Lung (tissue), 12 donors: ENCODE measurements around the gene UBN2. TPM values are rescaled to one million over a fixed set of nuclear protein-coding genes. Genes with fewer than 3 reads are reported as not detected.

Experiments
- ATAC-seq: fragments of 200-7000 bp; cut with Tn5 transposase; one replicate; pipeline ENCODE4 v1.9.1; 2020; ENCODE audit warnings: moderate number of reproducible peaks; ENCODE audit not compliant: insufficient read depth, low FRiP score
- DNase-seq, 3 donors: peaks; one replicate each; pipeline ENCODE4 v3.0.0-alpha.2; 2013 to 2017
- H3K27ac ChIP-seq, 2 donors: one replicate each; pipeline ENCODE4 v1.5.1; 2013; ENCODE audit warnings: mild to moderate bottlenecking in 2 of 2, moderate library complexity in 2 of 2, control low read depth in 1 of 2, inconsistent platforms in 1 of 2, low read depth in 1 of 2, low read length in 1 of 2
- H3K27me3 ChIP-seq, 3 donors: one replicate each; pipeline ENCODE4 v1.5.1; 2013; ENCODE audit warnings: low read length in 2 of 3; ENCODE audit not compliant: control insufficient read depth in 3 of 3, insufficient read depth in 3 of 3
- H3K36me3 ChIP-seq, 4 donors: one replicate each; pipeline ENCODE4 v1.5.1; 2013; ENCODE audit warnings: low read length in 4 of 4, mild to moderate bottlenecking in 1 of 4, moderate library complexity in 1 of 4; ENCODE audit not compliant: control insufficient read depth in 4 of 4, insufficient read depth in 4 of 4
- H3K4me1 ChIP-seq, 5 donors: one replicate each; pipeline ENCODE4 v1.5.1; 2013; ENCODE audit warnings: low read length in 5 of 5, mild to moderate bottlenecking in 2 of 5, moderate library complexity in 1 of 5; ENCODE audit not compliant: control insufficient read depth in 5 of 5, insufficient read depth in 5 of 5
- H3K4me3 ChIP-seq: one replicate; pipeline ENCODE4 v1.5.1; 2013; ENCODE audit warnings: mild to moderate bottlenecking, control low read depth, moderate library complexity
- H3K9ac ChIP-seq, 2 donors: one replicate each; pipeline ENCODE4 v1.5.1; 2013; ENCODE audit warnings: low read length in 2 of 2, control low read depth in 1 of 2; ENCODE audit not compliant: insufficient read depth in 1 of 2
- H3K9me3 ChIP-seq, 4 donors: one replicate each; pipeline ENCODE4 v1.5.1; 2013; ENCODE audit warnings: low read length in 3 of 4, mild to moderate bottlenecking in 1 of 4, moderate library complexity in 1 of 4; ENCODE audit not compliant: control insufficient read depth in 4 of 4, insufficient read depth in 3 of 4
- CTCF ChIP-seq: IDR thresholded peaks from 2 replicates; pipeline ENCODE4 v1.5.1; 2012; ENCODE audit warnings: mild to moderate bottlenecking; ENCODE audit errors: control extremely low read depth, extremely low read depth
- WGBS, 2 donors: extraction: QIAGEN DNeasy Blood & Tissue Kit; methylation state at CpG; one replicate each; pipeline ENCODE4 v1.1.7; 2013; 5-methylcytosine and 5-hydroxymethylcytosine counted together
- polyA plus RNA-seq, 2 donors: library from polyadenylated mRNA; stranded (reverse); fragments of 200-250 nt; gene quantifications; one replicate each; pipeline ENCODE4 v1.2.1, GENCODE V29; 2013
- total RNA-seq, 2 donors: library from RNA; depleted of rRNA in 1 of 2; stranded (reverse); fragments of >200 nt in 1 of 2; gene quantifications; one replicate each; pipeline ENCODE4 v1.2.1, GENCODE V29; 2014 to 2021
- donor health status: control.
- donor health status: control.
- donor health status: Bipolar disorder and iron deficiency.
- donor health status: healthy.
- donor health status: DM: yes; HTN: yes; CAD: no.

The UBN2 gene
- total and polyA plus RNA-seq, 4 donors, result 1.7 to 29.8 (median 9.2) TPM

DNA sequence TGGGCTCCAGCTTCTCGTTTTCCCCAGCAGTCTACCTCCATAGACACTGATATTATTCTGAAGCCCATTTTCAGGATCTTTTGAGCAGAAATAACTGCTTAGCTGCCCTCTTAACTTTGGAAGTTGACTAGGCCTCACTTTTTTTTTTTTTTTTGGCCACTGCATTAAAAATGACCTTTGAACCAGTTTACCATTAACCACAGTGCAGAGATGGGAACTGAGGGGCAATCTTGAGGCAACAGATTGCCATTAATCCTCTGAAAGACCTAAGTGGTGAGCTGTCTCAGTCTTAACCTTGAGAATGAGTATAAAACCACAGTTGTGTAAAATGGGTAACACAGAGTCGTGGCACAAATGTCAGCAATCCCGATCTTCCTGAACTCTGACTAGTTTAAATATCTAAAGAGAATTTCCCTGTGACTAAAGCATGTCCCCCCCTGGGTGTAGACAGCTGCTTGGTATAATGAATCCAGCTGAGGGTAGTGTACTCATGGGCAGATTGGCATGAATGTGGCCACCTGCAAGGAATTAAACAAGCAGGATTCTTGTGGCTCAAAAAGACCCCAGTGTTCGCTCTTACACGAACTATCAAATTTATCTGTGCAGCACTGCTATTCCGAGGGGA lies 64.0 kb downstream of the UBN2 start:
- H3K36me3 ChIP-seq, result peaks cover 0 to 28% (median 6%) of the 10 kb centered on the region in 4 donors
- 94 to 96% methylated on average over 6 of the region's 6 CpGs for WGBS, 2 donors
- TF ChIP-seq CTCF, result no peak

DNA sequence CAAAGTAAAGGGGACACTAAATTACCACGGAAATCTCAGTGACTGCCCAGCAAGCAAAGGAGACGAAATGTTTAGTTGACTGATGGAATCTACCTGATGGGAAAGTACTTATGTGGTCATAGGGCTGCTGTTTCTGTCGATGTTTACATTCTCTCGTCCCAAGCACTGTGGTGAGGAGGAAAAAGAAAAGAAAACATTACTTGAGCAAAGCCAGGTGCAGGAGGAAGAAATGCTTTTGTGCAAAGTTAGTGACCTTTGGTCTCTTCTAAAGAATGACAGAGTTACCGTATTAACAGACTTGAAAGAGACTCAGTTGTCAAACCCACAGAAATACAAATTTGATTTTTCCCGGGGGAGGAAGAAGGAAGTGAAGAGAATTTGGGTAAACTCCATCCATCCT lies 66.8 kb downstream of the UBN2 start:
- Histone ChIP-seq H3K4me3 (no peak overlapping the region), H3K9me3 (no peaks in the 10 kb centered on the region), H3K4me1 (peaks cover 0 to 5% (median 0%) of the 10 kb centered on the region in 5 donors), H3K9ac (no peak overlapping the region), H3K36me3 (peaks cover 0 to 33% (median 6%) of the 10 kb centered on the region in 4 donors), H3K27me3 (no peaks in the 10 kb centered on the region), H3K27ac (no peak overlapping the region)
- ATAC-seq (no peak), DNase-seq (peak in 1 of 3 donors; percentile 31)
- 61 to 79% methylated on average over 6 of the region's 6 CpGs for WGBS, 2 donors
- no peak for TF ChIP-seq CTCF

More for the DNA sequence above, 64.0 kb downstream of the UBN2 start:
- Histone ChIP-seq H3K27me3 (no peaks in the 10 kb centered on the region), H3K9me3 (no peaks in the 10 kb centered on the region), H3K27ac (no peak overlapping the region), H3K9ac (no peak overlapping the region), H3K4me3 (no peak overlapping the region), H3K4me1 (peaks cover 0 to 5% (median 0%) of the 10 kb centered on the region in 5 donors)
- DNase-seq, result no peak
- ATAC-seq, result no peak

GRCh38 chr7:139299296-139299695 lies 68.3 kb downstream of the UBN2 start:
- no peaks in the 10 kb centered on the region for H3K27me3 ChIP-seq
- H3K9ac ChIP-seq, result no peak overlapping the region
- H3K27ac ChIP-seq, result no peak overlapping the region
- H3K4me3 ChIP-seq, result no peak overlapping the region
- TF ChIP-seq CTCF, result no peak
- peak in 1 of 3 donors; percentile 20 for DNase-seq
- H3K4me1 ChIP-seq, result peaks cover 0 to 5% (median 0%) of the 10 kb centered on the region in 5 donors
- peaks cover 0 to 26% (median 6%) of the 10 kb centered on the region in 4 donors for H3K36me3 ChIP-seq
- ATAC-seq, result no peak
- WGBS, 2 donors, result 87 to 92% methylated on average over 2 of the region's 2 CpGs
- H3K9me3 ChIP-seq, result no peaks in the 10 kb centered on the region
